SK-N-DZ (cell line): ENCODE measurements around the gene PRAMEF8. TPM values are rescaled to one million over a fixed set of nuclear protein-coding genes. Genes with fewer than 3 reads are reported as not detected.
"Not testable (repeated sequence)": the region's sequence is repeated elsewhere in the genome, so short reads cannot be mapped to it uniquely, and the experiment has no call there.

Experiments
- DNase-seq: peaks from one replicate; pipeline ENCODE4 v3.0.0-alpha.2; 2015; ENCODE audit warnings: low spot score
- polyA plus RNA-seq, 2 experiments: library from polyadenylated mRNA; depleted of rRNA; stranded (reverse); fragments of >200 nt; gene quantifications; 2 replicates each; pipeline ENCODE4 v1.2.3, GENCODE V29; 2014

PRAMEF8 gene
- polyA plus RNA-seq (2014; cell fraction: cytosol; rRNA removed) = not detected in 2 replicates
- polyA plus RNA-seq (2014; cell fraction: nucleus; rRNA removed) = not detected in 2 replicates

DNA sequence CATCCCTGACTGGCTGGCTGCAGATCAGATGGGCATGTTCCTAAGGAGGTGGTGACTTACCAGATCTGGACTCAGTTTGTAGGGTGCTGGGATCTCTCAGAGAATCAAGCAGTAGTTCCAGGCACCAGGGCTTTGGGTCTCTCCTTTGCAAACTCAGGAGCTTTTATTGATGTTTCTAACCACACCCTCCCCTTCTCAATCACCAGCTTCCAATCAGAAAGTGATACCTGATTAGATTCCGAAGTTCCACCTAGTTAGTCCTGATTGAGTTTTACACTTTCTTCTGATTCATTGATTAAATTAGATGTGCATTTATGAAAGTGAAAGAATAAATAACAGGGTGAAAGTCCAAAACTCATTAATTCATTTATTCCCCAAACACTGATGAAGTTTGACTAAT lies at the start of gene PRAMEF8:
TSS of gene PRAMEF8 (minus strand) at position 101 of the 400 bp plus-strand sequence. CDS start 1,046 bp downstream, outside the sequence.
- DNase-seq = not testable (repeated sequence)

GRCh38 chr1:13315281-13315680 lies 30.3 kb upstream of the PRAMEF8 start, which contains the start of gene PRAMEF15:
PRAMEF15 (plus strand) TSS chr1:13315581; CDS start chr1:13318408, 2,827 bp downstream.
- not testable (repeated sequence) for DNase-seq

- not testable (repeated sequence) for DNase-seq
Observed at GRCh38 chr1:13303239-13303638, 18.3 kb upstream of the PRAMEF8 start, which contains the start of gene PRAMEF33. PRAMEF33 (plus strand) TSS chr1:13303539; CDS start chr1:13305955, 2,416 bp downstream.

- not testable (repeated sequence) for DNase-seq
Observed at GRCh38 chr1:13302197-13302596, 17.3 kb upstream of the PRAMEF8 start.

- DNase-seq = not testable (repeated sequence)
Observed at GRCh38 chr1:13298699-13299098, 13.8 kb upstream of the PRAMEF8 start.

- DNase-seq = not testable (repeated sequence)
Observed at GRCh38 chr1:13297216-13297931, 12.4 kb upstream of the PRAMEF8 start.

- not testable (repeated sequence) for DNase-seq
Observed at GRCh38 chr1:13289030-13289429, 4.1 kb upstream of the PRAMEF8 start.

DNA sequence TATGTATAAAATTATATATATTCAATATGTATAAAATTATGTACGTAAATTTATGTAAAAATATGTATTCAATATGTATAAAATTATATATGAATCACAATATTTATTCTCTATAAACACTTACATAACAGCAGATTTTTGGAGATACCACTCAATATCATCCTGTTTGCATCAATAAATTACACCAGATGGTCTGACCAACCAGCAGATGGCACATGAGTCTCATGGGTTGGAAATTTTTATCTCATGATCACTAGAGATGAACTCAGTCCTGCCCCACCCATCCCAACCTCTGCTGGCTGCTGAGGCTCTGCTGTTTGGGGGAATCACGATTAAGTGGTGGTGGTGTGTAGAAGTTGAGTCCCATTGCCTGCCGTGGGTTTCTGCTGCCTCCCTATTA lies 5.3 kb downstream of the PRAMEF8 start:
- not testable (repeated sequence) for DNase-seq

DNA sequence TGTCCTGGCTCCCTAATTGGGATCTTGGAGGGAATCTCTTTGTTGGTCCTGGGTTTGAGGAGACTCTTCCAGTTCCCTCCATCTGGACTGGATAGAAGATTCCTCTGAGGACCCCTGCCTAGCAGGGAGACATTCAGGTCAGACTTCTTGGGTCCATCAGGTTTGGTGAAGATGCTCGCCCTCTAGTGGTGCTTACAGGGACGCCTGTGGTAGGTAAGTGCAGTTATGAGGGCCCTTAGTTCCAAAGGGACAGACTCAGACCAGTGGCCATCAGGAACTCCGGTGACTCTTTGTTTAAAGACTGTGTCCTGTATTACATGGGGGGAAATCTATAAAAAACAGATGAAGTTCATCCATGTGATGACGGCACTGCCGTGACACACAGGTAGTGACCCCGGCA lies 7.9 kb downstream of the PRAMEF8 start:
- DNase-seq = not testable (repeated sequence)

DNA sequence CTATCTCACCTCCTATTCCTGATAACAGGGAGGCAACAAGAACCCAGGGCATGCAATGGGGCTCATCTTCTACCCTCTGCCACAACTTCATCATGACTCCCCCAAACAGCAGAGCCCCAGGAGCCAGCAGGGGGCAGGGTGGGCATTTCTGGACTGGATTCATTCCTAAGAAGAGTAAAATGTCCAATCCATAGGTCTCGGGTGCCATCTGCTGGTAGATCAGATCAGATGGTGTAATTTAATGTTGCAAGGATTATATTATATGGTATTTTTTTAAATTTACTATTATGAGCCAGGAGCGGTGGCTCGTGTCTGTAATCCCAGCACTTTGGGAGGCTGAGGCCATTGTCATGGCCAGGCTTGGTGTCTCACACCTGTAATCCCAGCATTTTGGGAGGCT lies 19.8 kb downstream of the PRAMEF8 start:
- not testable (repeated sequence) for DNase-seq

DNA sequence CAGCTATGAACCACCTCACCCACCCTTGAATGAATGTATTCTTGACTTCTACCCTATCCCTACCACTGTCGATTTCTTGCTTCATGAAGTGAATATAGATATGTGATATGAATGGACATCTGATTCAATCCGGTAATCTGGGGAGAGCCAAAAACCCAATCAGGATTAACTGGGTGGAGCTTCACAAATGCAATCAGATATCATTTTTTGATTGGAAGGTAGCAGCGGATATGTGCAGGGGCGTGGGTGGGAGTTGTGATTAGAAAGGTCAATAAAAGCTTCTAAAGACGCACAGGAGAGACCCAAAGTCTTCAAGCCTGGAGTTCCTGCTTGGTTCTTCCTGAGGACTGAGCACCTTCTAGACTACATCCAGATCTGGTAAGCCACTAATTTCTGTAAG lies 31.0 kb downstream of the PRAMEF8 start, which contains the start of gene PRAMEF5:
TSS of gene PRAMEF5 (plus strand) at position 301 of the 400 bp plus-strand sequence. CDS start 5,071 bp downstream, outside the sequence.
- DNase-seq = not testable (repeated sequence)

GRCh38 chr1:13247122-13247521 lies 37.8 kb downstream of the PRAMEF8 start:
- not testable (repeated sequence) for DNase-seq

GRCh38 chr1:13246554-13246871 lies 38.4 kb downstream of the PRAMEF8 start:
- DNase-seq = not testable (repeated sequence)

DNA sequence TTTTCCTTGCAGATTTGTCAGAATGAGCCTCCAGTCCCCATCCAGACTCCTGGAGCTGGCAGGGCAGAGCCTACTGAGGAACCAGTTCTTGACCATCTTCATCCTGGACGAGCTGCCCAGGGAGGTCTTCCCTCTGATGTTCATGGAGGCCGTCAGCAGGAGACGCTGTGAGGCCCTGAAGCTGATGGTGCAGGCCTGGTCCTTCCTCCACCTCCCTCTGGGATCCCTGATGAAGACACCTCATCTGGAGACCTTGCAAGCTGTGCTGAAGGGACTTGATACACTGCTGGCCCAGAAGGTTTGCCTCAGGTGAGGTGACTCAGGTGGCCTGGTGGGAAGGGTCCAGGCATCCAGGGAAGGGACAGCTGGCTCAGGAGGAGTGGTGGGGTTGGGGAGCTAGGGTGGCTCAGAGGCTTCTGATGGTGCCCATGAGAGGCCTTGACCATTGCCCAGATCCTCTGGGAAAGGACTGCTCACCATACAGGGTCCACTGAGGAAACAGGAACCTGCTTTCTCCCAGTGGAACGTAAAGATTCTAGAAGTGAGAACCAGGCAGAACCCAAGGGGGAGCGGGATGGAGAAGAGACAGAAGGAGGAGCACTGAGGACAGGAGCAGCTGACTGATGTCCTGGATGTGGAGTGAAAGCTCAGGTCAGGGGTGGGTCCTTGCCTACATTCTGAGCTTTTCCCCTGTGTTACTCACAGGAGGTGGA lies 38.9 kb downstream of the PRAMEF8 start:
- not testable (repeated sequence) for DNase-seq

DNA sequence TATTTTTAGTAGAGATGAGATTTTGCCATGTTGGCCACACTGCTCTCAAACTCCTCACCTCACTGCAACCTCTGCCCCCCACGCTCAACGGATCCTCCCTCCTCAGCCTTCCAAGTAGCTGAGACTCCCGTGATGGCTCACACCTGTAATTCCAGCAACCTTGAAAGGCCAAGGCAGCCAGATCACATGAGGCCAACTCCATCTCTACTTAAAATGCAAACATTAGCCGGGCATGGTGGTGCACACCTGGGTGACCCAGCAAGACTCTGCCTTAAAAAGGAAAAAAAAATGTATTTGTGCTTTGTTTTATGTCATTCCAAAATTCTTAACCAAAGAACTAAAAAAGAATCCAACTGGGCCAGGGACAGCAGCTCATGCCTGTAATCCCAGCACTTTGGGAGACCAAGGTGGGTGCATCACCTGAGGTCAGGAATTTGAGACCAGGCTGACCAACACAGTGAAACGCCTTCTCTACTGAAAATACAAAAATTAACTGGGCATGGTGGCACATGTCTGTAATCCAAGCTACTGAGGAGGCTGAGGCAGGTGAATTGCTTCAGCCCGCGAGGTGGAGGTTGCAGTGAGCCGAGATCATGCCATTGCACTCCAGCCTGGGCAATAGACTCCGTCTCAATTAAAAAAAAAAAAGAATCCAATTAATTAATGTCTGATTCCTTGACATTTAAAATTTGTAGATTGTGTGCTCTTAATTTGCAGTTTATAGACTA lies 41.2 kb downstream of the PRAMEF8 start:
- not testable (repeated sequence) for DNase-seq

DNA sequence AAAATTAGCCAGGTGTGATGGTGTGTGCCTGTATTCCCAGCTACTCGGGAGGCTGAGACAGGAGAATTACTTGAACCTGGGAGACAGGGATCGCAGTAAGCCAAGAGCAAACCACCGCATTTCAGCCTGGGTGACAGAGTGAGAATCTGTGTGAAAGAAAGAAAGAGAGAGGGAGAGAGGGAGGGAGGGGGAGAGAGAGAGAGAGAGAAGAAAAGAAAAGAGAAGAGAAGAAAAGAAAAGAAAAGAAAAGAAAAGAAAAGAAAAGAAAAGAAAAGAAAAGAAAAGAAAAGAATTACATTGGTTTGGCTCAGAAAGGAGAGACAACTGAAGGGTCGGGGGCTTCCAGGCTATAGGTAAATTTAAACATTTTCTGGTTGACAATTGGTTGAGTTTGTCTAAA lies 45.3 kb downstream of the PRAMEF8 start:
- DNase-seq = not testable (repeated sequence)

DNA sequence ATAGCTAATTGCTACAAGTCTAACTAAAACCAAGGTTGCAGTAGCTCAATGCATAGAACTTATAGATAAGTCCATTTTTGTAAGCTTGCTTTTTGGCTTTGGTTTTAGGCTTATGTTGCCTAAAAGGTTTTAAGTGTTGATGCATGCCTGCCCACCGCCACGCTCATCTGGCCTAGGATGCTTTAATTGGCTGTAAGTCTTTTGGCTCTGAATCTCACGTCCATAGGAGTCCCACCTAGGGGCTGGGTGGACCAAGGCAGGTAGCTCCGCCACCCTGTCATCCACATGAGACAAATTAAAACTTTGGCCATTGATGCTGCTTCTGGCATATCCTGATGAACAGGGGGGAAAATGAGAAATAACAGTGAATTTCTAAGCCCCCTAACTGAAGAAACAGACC lies 47.4 kb downstream of the PRAMEF8 start:
- DNase-seq = not testable (repeated sequence)

- not testable (repeated sequence) for DNase-seq
Observed at GRCh38 chr1:13234057-13234456, 50.9 kb downstream of the PRAMEF8 start.

GRCh38 chr1:13232056-13232455 lies 52.9 kb downstream of the PRAMEF8 start:
- not testable (repeated sequence) for DNase-seq
